WTC11 (cell line): ENCODE results near the gene F2RL3. TPM values are rescaled to one million over a fixed set of nuclear protein-coding genes. Genes with fewer than 3 reads are reported as not detected.

Experiments
- ATAC-seq: fragments of 200-7000 bp; cut with Tn5 transposase; 2 replicates; pipeline ENCODE4 v1.10.0; 2021; ENCODE audit warnings: mild to moderate bottlenecking, moderate library complexity
- CTCF ChIA-PET: fragments of 300-600 bp; sonication (Branson Sonifier 250); formaldehyde crosslinking; loops from one replicate; lab custom pipeline; 2021; ENCODE audit warnings: antibody characterized with exemption; lab: Charles Lee
- POLR2A ChIA-PET: fragments of 350-600 bp; sonication (Branson Sonifier 250); formaldehyde crosslinking; loops from one replicate; lab custom pipeline; 2021; ENCODE audit warnings: antibody characterized with exemption; lab: Charles Lee
- DNase-seq: peaks from one replicate; pipeline ENCODE4 v3.0.0; 2021; ENCODE audit warnings: low spot score
- H3K27ac Mint-ChIP-seq: 2 replicates; pipeline ENCODE4 v1.8.0; 2021; ENCODE audit warnings: mixed read lengths
- H3K27me3 Mint-ChIP-seq: 2 replicates; pipeline ENCODE4 v1.8.0; 2021; ENCODE audit warnings: low read depth, mild to moderate bottlenecking, moderate library complexity, mixed read lengths
- H3K36me3 Mint-ChIP-seq: 2 replicates; pipeline ENCODE4 v1.8.0; 2021; ENCODE audit warnings: mixed read lengths
- H3K4me1 Mint-ChIP-seq: 2 replicates; pipeline ENCODE4 v1.8.0; 2022; ENCODE audit warnings: mixed read lengths
- H3K4me3 Mint-ChIP-seq: 2 replicates; pipeline ENCODE4 v1.8.0; 2021; ENCODE audit warnings: mild to moderate bottlenecking, moderate library complexity, mixed read lengths
- H3K9me3 Mint-ChIP-seq: 2 replicates; pipeline ENCODE4 v1.8.0; 2021; ENCODE audit warnings: mixed read lengths
- ATF1 ChIP-seq: sonication (generic); formaldehyde crosslinking; IDR thresholded peaks from 2 replicates; pipeline ENCODE4 v1.8.1; 2023; ENCODE audit warnings: mild to moderate bottlenecking, moderate library complexity, missing genetic modification reagents
- ATF2 ChIP-seq: sonication (generic); formaldehyde crosslinking; IDR thresholded peaks from 2 replicates; pipeline ENCODE4 v1.8.1; 2022; ENCODE audit warnings: low read depth, missing genetic modification reagents, borderline replicate concordance
- CREM ChIP-seq: sonication (generic); formaldehyde crosslinking; IDR thresholded peaks from 2 replicates; pipeline ENCODE4 v1.8.1; 2022; ENCODE audit warnings: mild to moderate bottlenecking, missing genetic modification reagents, moderate library complexity
- CTCF ChIP-seq: fragments of 200-600 bp; IDR thresholded peaks from 2 replicates; pipeline ENCODE4 v1.8.0; 2022; ENCODE audit warnings: antibody characterized with exemption
- E2F5 ChIP-seq: sonication (generic); formaldehyde crosslinking; IDR thresholded peaks from 2 replicates; pipeline ENCODE4 v1.8.1; 2022; ENCODE audit warnings: mild to moderate bottlenecking, moderate library complexity, missing genetic modification reagents
- EMX1 ChIP-seq: fragments of 250-450 bp; sonication (Bioruptor Pico); IDR thresholded peaks from 2 replicates; pipeline ENCODE4 v1.8.0; 2021; ENCODE audit warnings: mild to moderate bottlenecking
- ETV6 ChIP-seq: sonication (generic); formaldehyde crosslinking; IDR thresholded peaks from 2 replicates; pipeline ENCODE4 v1.8.1; 2022; ENCODE audit warnings: mild to moderate bottlenecking, missing genetic modification reagents
- FOXK1 ChIP-seq: sonication (generic); formaldehyde crosslinking; IDR thresholded peaks from 2 replicates; pipeline ENCODE4 v1.8.0; 2022; ENCODE audit warnings: mild to moderate bottlenecking, moderate library complexity, missing genetic modification reagents
- JUN ChIP-seq: sonication (generic); formaldehyde crosslinking; IDR thresholded peaks from 2 replicates; pipeline ENCODE4 v1.8.0; 2023; ENCODE audit warnings: mild to moderate bottlenecking, missing genetic modification reagents
- MXD4 ChIP-seq: fragments of 250-450 bp; sonication (Bioruptor Pico); IDR thresholded peaks from 2 replicates; pipeline ENCODE4 v1.8.0; 2021; ENCODE audit warnings: mild to moderate bottlenecking, moderate library complexity, borderline replicate concordance
- NR3C1 ChIP-seq: sonication (generic); formaldehyde crosslinking; conservative IDR thresholded peaks from 2 replicates; pipeline ENCODE4 v1.8.1; 2023; ENCODE audit warnings: low read depth, mild to moderate bottlenecking, missing genetic modification reagents
- SMAD4 ChIP-seq: sonication (generic); formaldehyde crosslinking; IDR thresholded peaks from 2 replicates; pipeline ENCODE4 v1.8.0; 2022; ENCODE audit warnings: mild to moderate bottlenecking, missing genetic modification reagents
- TCF7 ChIP-seq: sonication (generic); formaldehyde crosslinking; IDR thresholded peaks from 2 replicates; pipeline ENCODE4 v1.8.0; 2022; ENCODE audit warnings: mild to moderate bottlenecking, low read depth, missing genetic modification reagents, moderate library complexity
- ZNF671 ChIP-seq: fragments of 250-450 bp; sonication (Bioruptor Pico); IDR thresholded peaks from 2 replicates; pipeline ENCODE4 v1.8.0; 2021; ENCODE audit warnings: mild to moderate bottlenecking
- total RNA-seq: library from RNA; stranded (reverse); gene quantifications from 3 replicates; pipeline ENCODE4 v1.2.3, GENCODE V29; 2021
- TF ChIP-seq, protein P1 (sequence below): fragments of 250-450 bp; sonication (Bioruptor Pico); IDR thresholded peaks from 2 replicates; pipeline ENCODE4 v2.1.2; 2022; ENCODE audit warnings: mild to moderate bottlenecking, moderate library complexity
- TF ChIP-seq, protein P2 (sequence below): sonication (generic); formaldehyde crosslinking; IDR thresholded peaks from 2 replicates; pipeline ENCODE4 v1.8.0; 2022; ENCODE audit warnings: missing genetic modification reagents
- TF ChIP-seq, protein P3 (sequence below): sonication (generic); formaldehyde crosslinking; IDR thresholded peaks from 2 replicates; pipeline ENCODE4 v1.8.1; 2022; ENCODE audit warnings: low read depth, mild to moderate bottlenecking, moderate library complexity, missing genetic modification reagents, borderline replicate concordance
- TF ChIP-seq, protein P4 (sequence below): fragments of 250-450 bp; sonication (Bioruptor Pico); IDR thresholded peaks from 2 replicates; pipeline ENCODE4 v1.9.0; 2021; ENCODE audit warnings: moderate library complexity, mild to moderate bottlenecking, inconsistent platforms, borderline replicate concordance
- TF ChIP-seq, protein P5 (sequence below): sonication (generic); formaldehyde crosslinking; IDR thresholded peaks from 2 replicates; pipeline ENCODE4 v1.8.0; 2023; ENCODE audit warnings: mild to moderate bottlenecking, missing genetic modification reagents
- TF ChIP-seq, protein P6 (sequence below): sonication (generic); formaldehyde crosslinking; conservative IDR thresholded peaks from 2 replicates; pipeline ENCODE4 v1.8.1; 2022; ENCODE audit warnings: mild to moderate bottlenecking, missing genetic modification reagents

F2RL3 gene
- total RNA-seq, 1 experiment from 2014 or later = 0.11 TPM

DNA sequence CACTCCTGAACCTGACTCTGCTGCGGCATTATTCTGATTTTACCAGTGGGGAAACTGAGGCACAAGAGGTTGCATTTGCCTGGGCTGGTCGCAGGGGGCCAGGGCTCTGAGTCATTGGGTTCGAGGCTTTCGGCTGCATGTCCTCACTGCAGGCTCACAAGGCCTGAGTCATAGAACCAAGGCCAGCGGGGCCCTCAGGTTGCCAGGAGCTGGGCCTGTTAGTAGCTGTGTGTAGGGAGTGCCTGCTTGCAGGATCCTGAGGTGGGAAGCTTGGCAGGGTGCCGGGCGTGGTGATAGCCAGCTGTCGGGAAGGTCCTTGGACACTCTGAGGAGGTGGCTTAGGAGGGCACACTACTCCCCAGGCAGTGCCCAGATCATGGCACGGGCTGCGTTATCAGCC lies 21.6 kb upstream of the F2RL3 start:
- Mint-ChIP-seq H3K4me1 (no peaks in the 10 kb centered on the region), H3K27ac (no peak overlapping the region), H3K9me3 (no peaks in the 10 kb centered on the region), H3K27me3 (no peaks in the 10 kb centered on the region), H3K36me3 (peaks cover 50% of the 10 kb centered on the region), H3K4me3 (no peak overlapping the region)
- no peak for DNase-seq
- ATAC-seq = no peak
- POLR2A ChIA-PET = no interaction called here
- CTCF ChIA-PET = no interaction called here
- TF ChIP-seq ZNF671 (CRISPR knock-in tag) = no peak
- TF ChIP-seq, protein P1, sequence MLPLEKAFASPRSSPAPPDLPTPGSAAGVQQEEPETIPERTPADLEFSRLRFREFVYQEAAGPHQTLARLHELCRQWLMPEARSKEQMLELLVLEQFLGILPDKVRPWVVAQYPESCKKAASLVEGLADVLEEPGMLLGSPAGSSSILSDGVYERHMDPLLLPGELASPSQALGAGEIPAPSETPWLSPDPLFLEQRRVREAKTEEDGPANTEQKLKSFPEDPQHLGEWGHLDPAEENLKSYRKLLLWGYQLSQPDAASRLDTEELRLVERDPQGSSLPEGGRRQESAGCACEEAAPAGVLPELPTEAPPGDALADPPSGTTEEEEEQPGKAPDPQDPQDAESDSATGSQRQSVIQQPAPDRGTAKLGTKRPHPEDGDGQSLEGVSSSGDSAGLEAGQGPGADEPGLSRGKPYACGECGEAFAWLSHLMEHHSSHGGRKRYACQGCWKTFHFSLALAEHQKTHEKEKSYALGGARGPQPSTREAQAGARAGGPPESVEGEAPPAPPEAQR (CRISPR knock-in tag) = no peak
- TF ChIP-seq, protein P2, sequence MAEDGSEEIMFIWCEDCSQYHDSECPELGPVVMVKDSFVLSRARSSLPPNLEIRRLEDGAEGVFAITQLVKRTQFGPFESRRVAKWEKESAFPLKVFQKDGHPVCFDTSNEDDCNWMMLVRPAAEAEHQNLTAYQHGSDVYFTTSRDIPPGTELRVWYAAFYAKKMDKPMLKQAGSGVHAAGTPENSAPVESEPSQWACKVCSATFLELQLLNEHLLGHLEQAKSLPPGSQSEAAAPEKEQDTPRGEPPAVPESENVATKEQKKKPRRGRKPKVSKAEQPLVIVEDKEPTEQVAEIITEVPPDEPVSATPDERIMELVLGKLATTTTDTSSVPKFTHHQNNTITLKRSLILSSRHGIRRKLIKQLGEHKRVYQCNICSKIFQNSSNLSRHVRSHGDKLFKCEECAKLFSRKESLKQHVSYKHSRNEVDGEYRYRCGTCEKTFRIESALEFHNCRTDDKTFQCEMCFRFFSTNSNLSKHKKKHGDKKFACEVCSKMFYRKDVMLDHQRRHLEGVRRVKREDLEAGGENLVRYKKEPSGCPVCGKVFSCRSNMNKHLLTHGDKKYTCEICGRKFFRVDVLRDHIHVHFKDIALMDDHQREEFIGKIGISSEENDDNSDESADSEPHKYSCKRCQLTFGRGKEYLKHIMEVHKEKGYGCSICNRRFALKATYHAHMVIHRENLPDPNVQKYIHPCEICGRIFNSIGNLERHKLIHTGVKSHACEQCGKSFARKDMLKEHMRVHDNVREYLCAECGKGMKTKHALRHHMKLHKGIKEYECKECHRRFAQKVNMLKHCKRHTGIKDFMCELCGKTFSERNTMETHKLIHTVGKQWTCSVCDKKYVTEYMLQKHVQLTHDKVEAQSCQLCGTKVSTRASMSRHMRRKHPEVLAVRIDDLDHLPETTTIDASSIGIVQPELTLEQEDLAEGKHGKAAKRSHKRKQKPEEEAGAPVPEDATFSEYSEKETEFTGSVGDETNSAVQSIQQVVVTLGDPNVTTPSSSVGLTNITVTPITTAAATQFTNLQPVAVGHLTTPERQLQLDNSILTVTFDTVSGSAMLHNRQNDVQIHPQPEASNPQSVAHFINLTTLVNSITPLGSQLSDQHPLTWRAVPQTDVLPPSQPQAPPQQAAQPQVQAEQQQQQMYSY (CRISPR knock-in tag) = no peak
- TF ChIP-seq, protein P3, sequence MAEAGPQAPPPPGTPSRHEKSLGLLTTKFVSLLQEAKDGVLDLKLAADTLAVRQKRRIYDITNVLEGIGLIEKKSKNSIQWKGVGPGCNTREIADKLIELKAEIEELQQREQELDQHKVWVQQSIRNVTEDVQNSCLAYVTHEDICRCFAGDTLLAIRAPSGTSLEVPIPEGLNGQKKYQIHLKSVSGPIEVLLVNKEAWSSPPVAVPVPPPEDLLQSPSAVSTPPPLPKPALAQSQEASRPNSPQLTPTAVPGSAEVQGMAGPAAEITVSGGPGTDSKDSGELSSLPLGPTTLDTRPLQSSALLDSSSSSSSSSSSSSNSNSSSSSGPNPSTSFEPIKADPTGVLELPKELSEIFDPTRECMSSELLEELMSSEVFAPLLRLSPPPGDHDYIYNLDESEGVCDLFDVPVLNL (CRISPR knock-in tag) = no peak
- TF ChIP-seq, protein P4, sequence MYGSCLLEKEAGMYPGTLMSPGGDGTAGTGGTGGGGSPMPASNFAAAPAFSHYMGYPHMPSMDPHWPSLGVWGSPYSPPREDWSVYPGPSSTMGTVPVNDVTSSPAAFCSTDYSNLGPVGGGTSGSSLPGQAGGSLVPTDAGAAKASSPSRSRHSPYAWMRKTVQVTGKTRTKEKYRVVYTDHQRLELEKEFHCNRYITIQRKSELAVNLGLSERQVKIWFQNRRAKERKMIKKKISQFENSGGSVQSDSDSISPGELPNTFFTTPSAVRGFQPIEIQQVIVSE (CRISPR knock-in tag) = no peak
- TF ChIP-seq, protein P5, sequence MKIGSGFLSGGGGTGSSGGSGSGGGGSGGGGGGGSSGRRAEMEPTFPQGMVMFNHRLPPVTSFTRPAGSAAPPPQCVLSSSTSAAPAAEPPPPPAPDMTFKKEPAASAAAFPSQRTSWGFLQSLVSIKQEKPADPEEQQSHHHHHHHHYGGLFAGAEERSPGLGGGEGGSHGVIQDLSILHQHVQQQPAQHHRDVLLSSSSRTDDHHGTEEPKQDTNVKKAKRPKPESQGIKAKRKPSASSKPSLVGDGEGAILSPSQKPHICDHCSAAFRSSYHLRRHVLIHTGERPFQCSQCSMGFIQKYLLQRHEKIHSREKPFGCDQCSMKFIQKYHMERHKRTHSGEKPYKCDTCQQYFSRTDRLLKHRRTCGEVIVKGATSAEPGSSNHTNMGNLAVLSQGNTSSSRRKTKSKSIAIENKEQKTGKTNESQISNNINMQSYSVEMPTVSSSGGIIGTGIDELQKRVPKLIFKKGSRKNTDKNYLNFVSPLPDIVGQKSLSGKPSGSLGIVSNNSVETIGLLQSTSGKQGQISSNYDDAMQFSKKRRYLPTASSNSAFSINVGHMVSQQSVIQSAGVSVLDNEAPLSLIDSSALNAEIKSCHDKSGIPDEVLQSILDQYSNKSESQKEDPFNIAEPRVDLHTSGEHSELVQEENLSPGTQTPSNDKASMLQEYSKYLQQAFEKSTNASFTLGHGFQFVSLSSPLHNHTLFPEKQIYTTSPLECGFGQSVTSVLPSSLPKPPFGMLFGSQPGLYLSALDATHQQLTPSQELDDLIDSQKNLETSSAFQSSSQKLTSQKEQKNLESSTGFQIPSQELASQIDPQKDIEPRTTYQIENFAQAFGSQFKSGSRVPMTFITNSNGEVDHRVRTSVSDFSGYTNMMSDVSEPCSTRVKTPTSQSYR (CRISPR knock-in tag) = no peak
- no peak for TF ChIP-seq JUN
- TF ChIP-seq, protein P6, sequence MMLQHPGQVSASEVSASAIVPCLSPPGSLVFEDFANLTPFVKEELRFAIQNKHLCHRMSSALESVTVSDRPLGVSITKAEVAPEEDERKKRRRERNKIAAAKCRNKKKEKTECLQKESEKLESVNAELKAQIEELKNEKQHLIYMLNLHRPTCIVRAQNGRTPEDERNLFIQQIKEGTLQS (CRISPR knock-in tag) = no peak
- TF ChIP-seq EMX1 = no peak
- no peak for TF ChIP-seq E2F5 (CRISPR knock-in tag)
- TF ChIP-seq ATF2 = no peak
- no peak for TF ChIP-seq CTCF
- TF ChIP-seq FOXK1 = no peak
- TF ChIP-seq NR3C1 (CRISPR knock-in tag) = no peak
- TF ChIP-seq SMAD4 = no peak
- no peak for TF ChIP-seq MXD4 (CRISPR knock-in tag)
- TF ChIP-seq ATF1 (CRISPR knock-in tag) = no peak
- TF ChIP-seq ETV6 (CRISPR knock-in tag) = no peak
- TF ChIP-seq TCF7 (CRISPR knock-in tag) = no peak
- TF ChIP-seq CREM (CRISPR knock-in tag) = no peak
- TF ChIP-seq, all 79 proteins: peak for 0
